DMS79 treated with DMSO at 0.1 percent for 48 hours (cell line): ENCODE results near the gene ZNF423.
"Not testable (repeated sequence)": the region's sequence is repeated elsewhere in the genome, so short reads cannot be mapped to it uniquely, and the experiment has no call there.

Experiments
- DNase-seq: peaks from one replicate; lab custom pipeline; 2025; lab: John Stamatoyannopoulos, UW

ZNF423 gene

GRCh38 chr16:49855822-49856671 is at the start of gene ZNF423:
ZNF423 (minus strand) TSS chr16:49856112; CDS start chr16:49855774, 338 bp downstream.
- DNase-seq, result no peak

GRCh38 chr16:49904348-49905062 is 48.6 kb upstream of the ZNF423 start:
- no peak for DNase-seq

- DNase-seq, result no peak
These were observed 47.0 kb upstream of the ZNF423 start for GRCh38 chr16:49902908-49903307.

- no peak for DNase-seq
These were observed 45.8 kb upstream of the ZNF423 start for GRCh38 chr16:49901711-49902110.

GRCh38 chr16:49900875-49901274 is 45.0 kb upstream of the ZNF423 start:
- no peak for DNase-seq

- no peak for DNase-seq
These were observed 44.2 kb upstream of the ZNF423 start for GRCh38 chr16:49899991-49900695.

- no peak for DNase-seq
These were observed 40.6 kb upstream of the ZNF423 start for GRCh38 chr16:49896447-49896964.

GRCh38 chr16:49890876-49891275 is 35.0 kb upstream of the ZNF423 start:
- no peak for DNase-seq

- no peak for DNase-seq
These were observed 33.9 kb upstream of the ZNF423 start for GRCh38 chr16:49889725-49890397.

- no peak for DNase-seq
These were observed 30.7 kb upstream of the ZNF423 start for GRCh38 chr16:49886554-49887094.

- no peak for DNase-seq
These were observed 28.4 kb upstream of the ZNF423 start for GRCh38 chr16:49884033-49885015.

- no peak for DNase-seq
These were observed 27.4 kb upstream of the ZNF423 start for GRCh38 chr16:49883076-49884014.

- no peak for DNase-seq
These were observed 26.0 kb upstream of the ZNF423 start for GRCh38 chr16:49881890-49882289.

GRCh38 chr16:49878540-49878939 is 22.6 kb upstream of the ZNF423 start:
- DNase-seq, result not testable (repeated sequence)

- no peak for DNase-seq
These were observed 20.8 kb upstream of the ZNF423 start for GRCh38 chr16:49876716-49877129.

- no peak for DNase-seq
These were observed 20.1 kb upstream of the ZNF423 start for GRCh38 chr16:49875806-49876715.

- DNase-seq, result no peak
These were observed 18.8 kb upstream of the ZNF423 start for GRCh38 chr16:49874613-49875237.

GRCh38 chr16:49871824-49872223 is 15.9 kb upstream of the ZNF423 start:
- not testable (repeated sequence) for DNase-seq
